HFFc6 (cell line): ENCODE results near the gene CYP8B1. TPM values are rescaled to one million over a fixed set of nuclear protein-coding genes. Genes with fewer than 3 reads are reported as not detected.

ENCODE experiments used
- DNase-seq: peaks from one replicate; pipeline ENCODE4 v3.0.0-alpha.2; 2018
- H3K27ac Mint-ChIP-seq: 2 replicates; pipeline ENCODE4 v1.8.0; 2020; ENCODE audit warnings: mild to moderate bottlenecking, mixed read lengths
- H3K27me3 Mint-ChIP-seq: 2 replicates; pipeline ENCODE4 v1.8.0; 2021; ENCODE audit warnings: mild to moderate bottlenecking, moderate library complexity, mixed read lengths; ENCODE audit not compliant: insufficient read depth
- H3K36me3 Mint-ChIP-seq: 2 replicates; pipeline ENCODE4 v1.8.0; 2021; ENCODE audit warnings: low read depth, mixed read lengths
- H3K4me1 Mint-ChIP-seq: 2 replicates; pipeline ENCODE4 v1.8.0; 2020; ENCODE audit warnings: low read depth, mixed read lengths
- H3K4me3 Mint-ChIP-seq: 2 replicates; pipeline ENCODE4 v1.8.0; 2020; ENCODE audit warnings: mild to moderate bottlenecking, moderate library complexity, mixed read lengths
- H3K9me3 Mint-ChIP-seq: 2 replicates; pipeline ENCODE4 v1.8.0; 2020; ENCODE audit warnings: mild to moderate bottlenecking, mixed read lengths
- CTCF ChIP-seq: fragments of 200-600 bp; sonication (generic); IDR thresholded peaks from 2 replicates; pipeline ENCODE4 v1.5.0; 2021; ENCODE audit warnings: antibody characterized with exemption, mild to moderate bottlenecking
- total RNA-seq, 6 experiments: library from RNA; stranded (reverse); fragmentation: NEBNext Ultra II Directional; extraction: Animal tissue kit (Norgen Biotek cat#: 25700); gene quantifications; 2 replicates in 1 of 6; 3 replicates in 5 of 6; pipeline ENCODE4 v1.2.3, GENCODE V29; 2021

CYP8B1 gene
- total RNA-seq, 6 experiments from 2014 or later, result not detected

GRCh38 chr3:42827654-42828053, 48.0 kb downstream of the CYP8B1 start:
- peaks cover 3% of the 10 kb centered on the region; the same call in 1 of the 2 replicates for H3K36me3 Mint-ChIP-seq
- H3K27ac Mint-ChIP-seq, result no peak overlapping the region
- H3K27me3 Mint-ChIP-seq, result peaks cover 19% of the 10 kb centered on the region
- H3K9me3 Mint-ChIP-seq, result no peaks in the 10 kb centered on the region
- no peak for DNase-seq
- TF ChIP-seq CTCF, result no peak
- peaks cover 10% of the 10 kb centered on the region for H3K4me1 Mint-ChIP-seq
- H3K4me3 Mint-ChIP-seq, result no peak overlapping the region

- H3K27me3 Mint-ChIP-seq, result peaks cover 19% of the 10 kb centered on the region
- H3K4me3 Mint-ChIP-seq, result no peak overlapping the region
- H3K27ac Mint-ChIP-seq, result no peak overlapping the region
- H3K9me3 Mint-ChIP-seq, result no peaks in the 10 kb centered on the region
- H3K36me3 Mint-ChIP-seq, result peaks cover 3% of the 10 kb centered on the region; the same call in 1 of the 2 replicates
- no peak for DNase-seq
- no peak for TF ChIP-seq CTCF
- peaks cover 12% of the 10 kb centered on the region for H3K4me1 Mint-ChIP-seq
Measured at GRCh38 chr3:42827023-42827422, 48.7 kb downstream of the CYP8B1 start.

GRCh38 chr3:42826141-42826540, 49.5 kb downstream of the CYP8B1 start:
- no peak for DNase-seq
- Mint-ChIP-seq H3K4me3 (no peak overlapping the region), H3K27ac (no peak overlapping the region), H3K4me1 (peaks cover 12% of the 10 kb centered on the region), H3K9me3 (no peaks in the 10 kb centered on the region), H3K36me3 (peaks cover 3% of the 10 kb centered on the region; the same call in 1 of the 2 replicates), H3K27me3 (peaks cover 16% of the 10 kb centered on the region)
- TF ChIP-seq CTCF, result no peak

GRCh38 chr3:42823351-42823750, 52.3 kb downstream of the CYP8B1 start:
- Mint-ChIP-seq H3K9me3 (no peaks in the 10 kb centered on the region), H3K36me3 (peaks cover 3% of the 10 kb centered on the region; the same call in 1 of the 2 replicates), H3K27ac (peak overlapping the region; percentile 8; the same call in 1 of the 2 replicates), H3K4me3 (peak overlapping the region; percentile 41; the same call in 1 of the 2 replicates), H3K27me3 (peaks cover 22% of the 10 kb centered on the region), H3K4me1 (peaks cover 18% of the 10 kb centered on the region)
- TF ChIP-seq CTCF, result no peak
- DNase-seq, result no peak

- H3K4me1 Mint-ChIP-seq, result peaks cover 18% of the 10 kb centered on the region
- H3K9me3 Mint-ChIP-seq, result no peaks in the 10 kb centered on the region
- H3K27me3 Mint-ChIP-seq, result peaks cover 22% of the 10 kb centered on the region
- H3K4me3 Mint-ChIP-seq, result peak overlapping the region; percentile 41; the same call in 1 of the 2 replicates
- H3K36me3 Mint-ChIP-seq, result peaks cover 3% of the 10 kb centered on the region; the same call in 1 of the 2 replicates
- no peak overlapping the region for H3K27ac Mint-ChIP-seq
- no peak for DNase-seq
- no peak for TF ChIP-seq CTCF
Measured at GRCh38 chr3:42822828-42823227, 52.9 kb downstream of the CYP8B1 start.

Other genes starting within 250 kb of the CYP8B1 start
- 10 to 100 TPM; 26.3 to 35.7 (median 29.3) TPM for gene ZBTB47, start 222.2 kb downstream of the CYP8B1 start, total RNA-seq
- gene KLHL40, start 190.3 kb downstream of the CYP8B1 start, total RNA-seq, result not detected
- not detected for gene HHATL, start 173.1 kb downstream of the CYP8B1 start, total RNA-seq
- gene CCDC13, start 102.6 kb downstream of the CYP8B1 start, total RNA-seq, result under 1 TPM in 4 of 6 experiments, not detected in 2; 0.17 to 0.47 (median 0.30) TPM
- gene HIGD1A, start 71.4 kb downstream of the CYP8B1 start, total RNA-seq, result 100 to 1,000 TPM; 115 to 144 (median 125) TPM
- gene ACKR2, start 66.4 kb downstream of the CYP8B1 start, total RNA-seq, result under 1 TPM in 3 of 6 experiments, not detected in 3; 0.09 to 0.10 (median 0.10) TPM
- gene ZNF662, start 30.3 kb upstream of the CYP8B1 start, total RNA-seq, result 1 to 10 TPM in 2 of 6 experiments, under 1 TPM in 3, not detected in 1; 0.21 to 1.4 (median 0.51) TPM
- gene GASK1A, start 103.4 kb upstream of the CYP8B1 start, total RNA-seq, result not detected
- 10 to 100 TPM in 1 of 6 experiments, 1 to 10 TPM in 5; 6.7 to 10.4 (median 8.2) TPM for gene POMGNT2, start 230.2 kb upstream of the CYP8B1 start, total RNA-seq